IPS-20b (cell line): ENCODE results near the gene STKLD1.

ENCODE experiments used
- H3K27ac ChIP-seq: one replicate; pipeline ENCODE4 v1.5.1; 2013; ENCODE audit warnings: low read length
- H3K27me3 ChIP-seq: 2 replicates; pipeline ENCODE4 v1.6.1; 2013; ENCODE audit warnings: mild to moderate bottlenecking, low read length, inconsistent platforms; ENCODE audit not compliant: insufficient read depth
- H3K36me3 ChIP-seq: 2 replicates; pipeline ENCODE4 v1.6.1; 2013; ENCODE audit warnings: low read depth, mild to moderate bottlenecking, inconsistent platforms, low read length, moderate library complexity; ENCODE audit not compliant: insufficient read depth
- H3K4me1 ChIP-seq: 2 replicates; pipeline ENCODE4 v1.6.1; 2013; ENCODE audit warnings: mild to moderate bottlenecking, control low read depth, inconsistent platforms, low read length, moderate library complexity; ENCODE audit not compliant: insufficient read depth
- H3K4me3 ChIP-seq: 2 replicates; pipeline ENCODE4 v1.5.1; 2013; ENCODE audit warnings: mild to moderate bottlenecking, low read length, inconsistent platforms
- H3K9ac ChIP-seq: 2 replicates; pipeline ENCODE4 v1.6.1; 2013; ENCODE audit warnings: low read depth, mild to moderate bottlenecking, inconsistent platforms, low read length, moderate library complexity
- H3K9me3 ChIP-seq: 2 replicates; pipeline ENCODE4 v1.6.1; 2013; ENCODE audit warnings: mild to moderate bottlenecking, low read depth, low read length, inconsistent platforms; ENCODE audit not compliant: insufficient read depth

The STKLD1 gene

DNA sequence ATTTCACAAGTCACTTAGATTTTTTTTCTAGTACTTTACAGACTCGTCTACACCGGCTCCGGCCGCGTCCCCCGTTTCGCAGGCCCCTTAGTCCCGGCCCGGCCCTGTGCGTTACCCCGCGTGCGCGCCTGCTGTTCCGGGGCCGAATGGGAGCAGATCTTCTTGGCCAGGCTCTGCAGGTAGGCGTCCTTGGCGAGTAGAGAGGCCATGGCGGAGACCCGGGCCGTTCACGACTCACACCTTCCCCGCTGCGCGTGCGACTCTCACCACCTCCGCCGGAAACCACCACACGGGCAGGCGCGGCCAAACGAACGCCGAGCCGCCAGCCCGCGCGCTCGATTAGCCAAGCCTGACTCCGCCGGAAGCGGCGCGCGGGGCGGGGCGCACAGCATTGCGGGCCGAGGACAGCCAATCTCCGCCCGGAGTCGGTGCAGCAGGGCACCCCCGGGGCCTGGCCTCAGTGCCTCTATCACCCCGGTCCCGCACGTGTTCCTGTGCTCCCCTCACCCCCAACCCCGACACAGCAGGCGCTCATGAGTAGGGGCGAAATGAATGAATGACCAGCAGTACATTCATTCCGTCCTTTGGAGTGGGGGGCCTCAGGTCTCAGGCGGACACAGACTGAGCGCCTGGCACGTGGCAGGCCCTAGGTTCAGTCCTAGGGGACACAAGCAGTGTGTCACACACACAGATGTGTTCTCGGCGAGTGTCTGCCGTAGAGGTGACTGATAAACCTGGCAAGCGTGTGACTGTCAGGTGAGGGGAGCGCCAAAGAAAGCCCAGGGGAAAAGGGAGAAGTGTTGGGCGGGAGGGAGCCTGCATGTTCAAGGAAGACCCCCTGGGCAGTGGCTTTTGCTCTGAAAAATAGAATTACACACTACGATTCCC lies 40.0 kb upstream of the STKLD1 start, which contains the start of gene SURF6:
SURF6 (minus strand) TSS at position 265 of the 888 bp plus-strand sequence; CDS start at position 209, 56 bp downstream.
- Histone ChIP-seq H3K27ac (peak within 1 kb of the TSS; percentile 96), H3K9ac (peak within 1 kb of the TSS; percentile 84), H3K4me3 (peak within 1 kb of the TSS; percentile 92), H3K27me3 (no peaks in the 10 kb centered on the region), H3K4me1 (peaks cover 7% of the 10 kb centered on the region; the same call in 1 of the 2 replicates), H3K9me3 (no peaks in the 10 kb centered on the region), H3K36me3 (peaks cover 62% of the 10 kb centered on the region)

DNA sequence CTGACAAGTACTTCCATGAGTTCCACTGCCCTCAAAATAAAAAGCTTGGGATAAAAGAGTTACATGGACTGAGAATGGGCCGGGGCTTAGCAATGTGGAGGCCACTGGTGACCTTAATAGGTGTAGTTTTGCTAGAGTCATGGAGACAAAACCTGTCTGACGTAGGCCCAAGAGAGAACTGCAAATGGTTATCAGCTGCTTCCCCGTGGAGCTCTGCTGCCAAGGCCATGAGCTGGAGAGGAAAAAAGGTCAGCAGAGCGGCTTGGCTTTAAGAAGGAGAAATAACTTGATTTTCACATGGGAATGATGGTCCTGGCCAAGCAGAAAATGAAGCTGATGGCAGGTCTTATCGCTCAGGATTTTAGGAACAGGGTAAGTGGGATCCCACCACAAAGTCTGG lies 36.5 kb upstream of the STKLD1 start:
- no peak overlapping the region for H3K4me3 ChIP-seq
- H3K27me3 ChIP-seq: no peaks in the 10 kb centered on the region
- H3K36me3 ChIP-seq: peaks cover 61% of the 10 kb centered on the region
- no peak overlapping the region for H3K9ac ChIP-seq
- H3K27ac ChIP-seq: no peak overlapping the region
- no peaks in the 10 kb centered on the region for H3K9me3 ChIP-seq
- H3K4me1 ChIP-seq: peaks cover 2% of the 10 kb centered on the region; the same call in 1 of the 2 replicates

DNA sequence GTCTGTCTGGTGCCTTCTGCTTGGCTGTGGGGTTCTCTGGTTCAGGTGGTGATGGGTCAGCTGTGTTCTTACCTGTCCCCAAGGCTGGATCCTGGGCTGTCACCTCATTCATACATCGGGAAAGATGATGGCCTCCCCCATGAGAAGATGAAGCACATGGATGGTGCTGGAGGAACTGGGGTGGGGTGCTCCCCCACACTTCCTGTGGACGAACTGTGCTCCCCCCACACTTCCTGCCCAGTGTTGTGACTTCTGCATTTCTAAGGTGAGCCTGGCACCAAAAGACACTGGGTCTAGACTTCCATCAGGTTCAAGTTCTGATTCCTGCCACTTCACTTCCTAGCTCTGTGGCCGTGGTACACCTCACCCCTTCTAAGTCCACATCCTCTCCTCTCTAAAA lies 35.9 kb upstream of the STKLD1 start:
- H3K9me3 ChIP-seq: no peaks in the 10 kb centered on the region
- no peak overlapping the region for H3K4me3 ChIP-seq
- peaks cover 66% of the 10 kb centered on the region for H3K36me3 ChIP-seq
- H3K9ac ChIP-seq: no peak overlapping the region
- no peak overlapping the region for H3K27ac ChIP-seq
- H3K4me1 ChIP-seq: no peaks in the 10 kb centered on the region
- no peaks in the 10 kb centered on the region for H3K27me3 ChIP-seq

DNA sequence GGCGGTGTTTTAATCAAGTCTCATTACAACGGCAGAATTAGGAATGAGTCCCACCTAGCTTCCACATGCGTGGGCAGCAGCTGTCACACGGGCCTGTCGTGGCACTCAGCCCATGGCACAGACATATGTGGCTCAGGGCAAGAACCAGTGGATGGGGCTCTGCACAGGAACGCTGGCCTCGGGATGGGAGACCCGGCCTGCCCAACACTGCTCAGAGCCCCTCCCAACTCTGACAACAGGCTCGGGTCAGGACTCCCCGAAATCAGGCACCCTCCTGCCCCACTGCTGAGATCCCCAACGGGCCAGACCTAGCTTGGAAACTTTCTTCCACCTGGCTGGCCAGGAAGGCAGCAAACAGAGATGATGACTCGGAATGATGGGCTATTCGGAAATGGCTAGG lies 35.2 kb upstream of the STKLD1 start:
- no peaks in the 10 kb centered on the region for H3K9me3 ChIP-seq
- H3K27ac ChIP-seq: no peak overlapping the region
- H3K4me3 ChIP-seq: no peak overlapping the region
- no peaks in the 10 kb centered on the region for H3K27me3 ChIP-seq
- no peak overlapping the region for H3K9ac ChIP-seq
- peaks cover 72% of the 10 kb centered on the region for H3K36me3 ChIP-seq
- no peaks in the 10 kb centered on the region for H3K4me1 ChIP-seq

DNA sequence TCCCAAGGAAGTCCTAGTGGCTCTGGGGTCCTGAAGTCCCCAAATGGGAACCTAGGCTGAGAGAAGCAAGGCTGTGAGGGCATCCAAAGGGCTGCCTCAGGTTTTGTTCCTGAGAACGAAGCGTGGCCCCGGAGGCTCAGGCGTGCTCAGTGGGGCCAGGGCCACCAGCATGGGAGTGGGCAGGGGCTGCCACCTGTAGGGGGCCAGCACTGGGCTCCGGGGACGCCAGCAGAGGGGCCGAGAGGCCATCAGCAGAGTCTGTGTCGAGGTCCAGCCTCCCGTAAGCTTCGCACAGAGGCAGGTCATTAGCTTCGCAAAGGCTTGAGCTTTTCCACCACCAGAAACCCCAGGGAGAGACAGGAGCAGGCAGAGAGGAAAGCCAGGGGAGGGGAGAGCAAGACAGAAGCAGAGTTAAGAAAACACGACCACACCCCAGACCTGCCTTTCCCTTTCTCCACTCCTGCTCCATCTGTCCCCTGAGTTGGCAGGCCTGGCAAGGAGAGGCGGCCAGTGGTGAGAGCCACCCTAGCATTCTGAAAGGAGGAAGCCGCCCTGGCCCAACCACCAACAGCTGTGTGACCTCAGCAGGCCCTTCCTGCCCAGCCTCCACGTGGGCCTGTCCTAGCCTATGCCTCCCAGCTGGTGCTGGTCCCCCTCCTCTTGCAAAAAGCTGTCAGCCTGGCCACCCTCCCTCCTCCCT lies 34.6 kb upstream of the STKLD1 start:
- peaks cover 78% of the 10 kb centered on the region for H3K36me3 ChIP-seq
- no peaks in the 10 kb centered on the region for H3K27me3 ChIP-seq
- H3K4me1 ChIP-seq: no peaks in the 10 kb centered on the region
- H3K4me3 ChIP-seq: no peak overlapping the region
- H3K9me3 ChIP-seq: no peaks in the 10 kb centered on the region
- H3K9ac ChIP-seq: no peak overlapping the region
- H3K27ac ChIP-seq: no peak overlapping the region

DNA sequence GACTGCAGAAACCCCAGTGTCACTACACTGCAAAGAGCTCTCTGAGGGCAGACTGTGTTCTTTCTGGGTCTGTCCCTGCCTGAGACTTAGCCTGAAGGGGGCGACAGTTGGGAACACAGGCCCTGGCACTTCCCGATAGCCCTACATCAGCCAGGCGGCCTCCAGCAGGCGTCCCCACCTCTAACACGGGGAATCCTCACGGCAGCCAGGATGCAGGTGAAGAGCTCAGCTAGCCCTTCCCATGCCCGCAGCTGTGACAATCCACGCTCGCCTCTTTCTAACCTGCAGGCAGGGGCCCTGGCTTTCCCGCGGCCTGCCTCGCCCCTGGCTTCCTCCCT lies 34.1 kb upstream of the STKLD1 start:
- Histone ChIP-seq H3K9me3 (no peaks in the 10 kb centered on the region), H3K4me3 (no peak overlapping the region), H3K27ac (no peak overlapping the region)

DNA sequence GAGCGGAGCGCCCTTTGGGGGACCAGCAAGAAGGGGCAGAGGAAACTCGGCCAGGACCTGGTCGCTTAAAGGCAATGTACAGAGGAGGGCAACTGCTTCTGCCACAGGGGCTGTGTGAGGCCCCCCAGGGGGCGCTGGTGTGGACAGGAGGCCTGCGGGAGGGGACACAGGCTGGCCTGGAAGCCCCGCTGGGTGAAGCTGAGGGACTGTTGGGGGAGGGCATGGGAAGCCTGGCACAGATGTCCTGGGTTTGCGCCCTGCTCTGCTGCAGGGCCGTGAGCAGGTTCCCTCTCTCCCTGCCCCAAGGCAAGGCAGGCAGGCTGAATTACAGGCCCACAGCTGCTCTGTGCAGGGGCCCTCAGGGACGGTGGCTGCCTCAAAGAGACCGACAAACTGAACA lies 33.6 kb upstream of the STKLD1 start:
- H3K4me1 ChIP-seq: no peaks in the 10 kb centered on the region
- H3K27me3 ChIP-seq: no peaks in the 10 kb centered on the region
- H3K9me3 ChIP-seq: no peaks in the 10 kb centered on the region
- no peak overlapping the region for H3K9ac ChIP-seq
- H3K36me3 ChIP-seq: peaks cover 78% of the 10 kb centered on the region
- H3K27ac ChIP-seq: no peak overlapping the region
- no peak overlapping the region for H3K4me3 ChIP-seq

More for the DNA sequence above, 34.1 kb upstream of the STKLD1 start:
- peaks cover 78% of the 10 kb centered on the region for H3K36me3 ChIP-seq
- no peak overlapping the region for H3K9ac ChIP-seq
- no peaks in the 10 kb centered on the region for H3K27me3 ChIP-seq
- H3K4me1 ChIP-seq: no peaks in the 10 kb centered on the region

DNA sequence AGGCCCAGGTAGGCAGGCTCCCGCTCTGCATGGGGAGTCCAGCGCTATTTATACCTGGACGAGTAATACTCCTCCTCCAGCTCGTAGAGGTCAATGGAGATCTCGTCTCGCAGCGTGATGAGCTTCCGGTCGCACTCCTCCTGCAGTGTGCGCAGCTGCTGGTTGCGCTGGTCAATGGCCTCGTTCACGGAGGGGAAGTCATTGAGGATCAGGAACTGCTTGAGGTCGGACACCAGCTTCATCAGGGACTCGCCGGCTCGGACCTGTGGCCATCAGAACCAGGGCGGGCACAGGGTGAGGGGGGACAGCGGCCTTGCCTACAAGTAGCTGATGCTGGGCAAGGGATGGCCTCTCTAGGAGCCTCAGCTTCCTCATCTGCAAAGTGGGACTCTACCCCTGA lies 32.1 kb upstream of the STKLD1 start:
- Histone ChIP-seq H3K4me1 (no peaks in the 10 kb centered on the region), H3K36me3 (peaks cover 80% of the 10 kb centered on the region), H3K27ac (no peak overlapping the region), H3K9ac (no peak overlapping the region), H3K4me3 (no peak overlapping the region), H3K9me3 (no peaks in the 10 kb centered on the region), H3K27me3 (no peaks in the 10 kb centered on the region)

DNA sequence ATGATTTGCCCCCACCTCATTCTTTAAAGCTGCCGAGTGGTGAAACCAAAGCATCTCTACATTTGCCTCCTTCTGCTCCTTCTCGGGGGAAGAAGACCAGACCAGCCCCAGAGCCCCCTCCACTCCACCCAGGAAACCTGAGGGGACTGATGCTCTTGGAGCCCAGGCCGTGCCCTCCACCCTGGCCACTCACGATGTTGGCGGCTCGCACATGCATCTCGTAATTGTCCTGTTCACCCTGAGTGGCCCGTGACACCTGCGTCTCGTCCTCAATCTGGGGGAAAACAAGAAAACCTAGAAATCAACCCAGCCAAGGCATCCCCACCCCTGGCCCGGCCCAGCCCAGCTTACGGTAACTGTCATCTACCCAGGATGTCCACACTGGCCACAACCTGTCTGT lies 31.2 kb upstream of the STKLD1 start:
- Histone ChIP-seq H3K36me3 (peaks cover 80% of the 10 kb centered on the region), H3K27ac (no peak overlapping the region), H3K4me3 (no peak overlapping the region), H3K9me3 (no peaks in the 10 kb centered on the region), H3K4me1 (no peaks in the 10 kb centered on the region), H3K9ac (no peak overlapping the region), H3K27me3 (no peaks in the 10 kb centered on the region)

DNA sequence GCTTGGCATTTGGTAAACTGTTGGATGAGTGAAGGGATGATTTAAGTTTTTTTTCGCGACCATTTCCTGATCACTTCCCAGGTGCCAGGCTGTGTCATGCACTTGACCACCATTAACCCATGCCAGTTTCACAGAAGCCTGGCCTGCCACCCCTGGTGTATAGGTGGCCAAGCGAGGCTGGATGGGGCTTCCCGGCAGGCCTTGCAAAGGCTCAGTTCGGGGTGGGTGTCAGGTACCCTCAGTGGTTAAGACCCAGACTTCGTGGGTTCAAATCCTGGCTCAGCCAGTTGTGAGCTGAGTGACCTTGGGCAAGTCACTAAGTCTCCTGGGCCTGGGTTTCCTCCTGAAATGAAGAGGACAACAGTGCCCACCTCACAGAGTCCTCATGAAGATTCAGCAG lies 30.6 kb upstream of the STKLD1 start:
- Histone ChIP-seq H3K27me3 (no peaks in the 10 kb centered on the region), H3K9me3 (no peaks in the 10 kb centered on the region), H3K9ac (peak overlapping the region; percentile 100; the same call in 1 of the 2 replicates), H3K27ac (no peak overlapping the region), H3K4me3 (no peak overlapping the region), H3K36me3 (peaks cover 80% of the 10 kb centered on the region), H3K4me1 (no peaks in the 10 kb centered on the region)

DNA sequence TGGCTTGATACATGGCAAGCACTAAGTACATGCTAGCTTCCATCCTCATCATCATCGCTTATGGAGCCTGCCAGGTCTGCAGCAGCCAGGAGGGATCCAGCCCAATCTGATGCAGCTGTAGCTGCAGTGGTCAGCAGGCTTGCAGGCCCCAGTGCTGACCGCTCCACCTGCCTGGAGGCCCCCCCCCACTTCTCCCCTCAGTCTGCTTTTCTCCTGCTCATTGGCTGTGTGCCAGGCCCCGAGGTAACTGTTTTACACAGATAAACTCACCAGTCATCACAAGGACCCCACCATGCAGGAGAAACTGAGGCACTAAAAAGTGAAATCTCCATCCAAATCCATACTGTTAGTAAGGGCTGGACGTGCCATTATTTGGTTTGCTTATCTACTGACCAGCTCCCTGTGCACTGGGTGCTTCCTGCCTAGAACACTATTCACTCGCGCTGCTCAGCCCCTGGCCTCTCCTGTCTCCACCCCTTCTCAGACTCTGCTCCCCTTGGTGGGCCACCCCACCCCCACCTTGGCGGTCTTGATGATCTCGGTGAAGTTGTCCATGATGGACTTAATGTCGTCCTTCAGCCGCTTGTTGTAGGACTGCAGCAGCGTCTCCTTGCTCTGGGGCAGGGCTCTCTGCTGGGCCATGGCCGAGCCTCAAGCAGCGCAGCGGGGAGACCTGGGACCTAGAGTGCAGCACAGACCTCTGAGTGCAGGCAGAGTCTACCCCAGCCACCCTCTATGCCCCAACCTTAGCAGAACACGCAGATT lies 30.0 kb upstream of the STKLD1 start:
- Histone ChIP-seq H3K4me3 (peak overlapping the region; percentile 87), H3K27me3 (no peaks in the 10 kb centered on the region), H3K27ac (no peak overlapping the region), H3K9ac (peak overlapping the region; percentile 100; the same call in 1 of the 2 replicates), H3K9me3 (no peaks in the 10 kb centered on the region), H3K36me3 (peaks cover 80% of the 10 kb centered on the region), H3K4me1 (no peaks in the 10 kb centered on the region)
